Liver (tissue), 9 donors: ENCODE data around the gene TUBB4A. TPM values are rescaled to one million over a fixed set of nuclear protein-coding genes. Genes with fewer than 3 reads are reported as not detected.

Source experiments
- DNase-seq: peaks from one replicate; pipeline ENCODE4 v3.0.0-alpha.2; 2017; ENCODE audit warnings: low spot score
- H3K27ac ChIP-seq, 2 donors: one replicate each; pipeline ENCODE4 v1.7.0; 2013; ENCODE audit warnings: inconsistent platforms in 2 of 2, low read length in 2 of 2, control low read depth in 1 of 2, low read depth in 1 of 2, mild to moderate bottlenecking in 1 of 2
- H3K27me3 ChIP-seq, 4 donors: one replicate each; pipeline versions ENCODE4 v1.6.1 to v1.7.0; 2013; ENCODE audit warnings: low read length in 3 of 4, inconsistent platforms in 1 of 4, mild to moderate bottlenecking in 1 of 4, moderate library complexity in 1 of 4; ENCODE audit not compliant: control insufficient read depth in 4 of 4, insufficient read depth in 4 of 4
- H3K36me3 ChIP-seq, 4 donors: one replicate each; pipeline versions ENCODE4 v1.6.1 to v1.7.0; 2013; ENCODE audit warnings: low read length in 3 of 4, mild to moderate bottlenecking in 3 of 4, low read depth in 1 of 4, moderate library complexity in 1 of 4; ENCODE audit not compliant: control insufficient read depth in 4 of 4, insufficient read depth in 3 of 4
- H3K4me1 ChIP-seq, 4 donors: one replicate each; pipeline versions ENCODE4 v1.6.1 to v1.7.0; 2013; ENCODE audit warnings: low read length in 3 of 4, mild to moderate bottlenecking in 3 of 4, moderate library complexity in 1 of 4; ENCODE audit not compliant: control insufficient read depth in 4 of 4, insufficient read depth in 4 of 4
- H3K4me3 ChIP-seq, 3 donors: one replicate each; pipeline versions ENCODE4 v1.6.1 to v1.7.0; 2013; ENCODE audit warnings: low read length in 3 of 3, control low read depth in 1 of 3, low read depth in 1 of 3, mild to moderate bottlenecking in 1 of 3
- H3K9ac ChIP-seq, 2 donors: one replicate each; pipeline ENCODE4 v1.7.0; 2013; ENCODE audit warnings: low read length in 2 of 2, mild to moderate bottlenecking in 2 of 2, moderate library complexity in 2 of 2, control low read depth in 1 of 2, low read depth in 1 of 2
- H3K9me3 ChIP-seq, 4 donors: one replicate each; pipeline versions ENCODE4 v1.6.1 to v1.7.0; 2013; ENCODE audit warnings: low read length in 3 of 4; ENCODE audit not compliant: control insufficient read depth in 4 of 4
- EGR1 ChIP-seq, 2 donors: IDR thresholded peaks; 2 replicates each; pipeline ENCODE4 v1.6.1; 2016 to 2018; ENCODE audit warnings: antibody characterized with exemption in 2 of 2, low read depth in 2 of 2
- FOXA1 ChIP-seq: IDR thresholded peaks from 2 replicates; pipeline ENCODE4 v1.6.1; 2016; ENCODE audit warnings: antibody characterized with exemption
- FOXA2 ChIP-seq: IDR thresholded peaks from 2 replicates; pipeline ENCODE4 v1.6.1; 2016; ENCODE audit warnings: antibody characterized with exemption
- HNF4A ChIP-seq, 2 donors: conservative IDR thresholded peaks; 2 replicates each; pipeline ENCODE4 v1.6.1; 2016; ENCODE audit warnings: antibody characterized with exemption in 2 of 2, mild to moderate bottlenecking in 2 of 2
- HNF4G ChIP-seq: IDR thresholded peaks from 2 replicates; pipeline ENCODE4 v1.6.1; 2016; ENCODE audit warnings: antibody characterized with exemption
- JUND ChIP-seq, 2 donors: IDR thresholded peaks; 2 replicates each; pipeline ENCODE4 v1.6.1; 2016; ENCODE audit warnings: antibody characterized with exemption in 2 of 2
- NR2F2 ChIP-seq: IDR thresholded peaks from 2 replicates; pipeline ENCODE4 v1.6.1; 2016; ENCODE audit warnings: antibody characterized with exemption
- RAD21 ChIP-seq, 2 donors: IDR thresholded peaks; 2 replicates each; pipeline ENCODE4 v1.6.1; 2016; ENCODE audit warnings: antibody characterized with exemption in 2 of 2, mild to moderate bottlenecking in 2 of 2
- RXRA ChIP-seq, 2 donors: IDR thresholded peaks; 2 replicates each; pipeline ENCODE4 v1.6.1; 2017 to 2018; ENCODE audit warnings: antibody characterized with exemption in 2 of 2, mild to moderate bottlenecking in 1 of 2
- SP1 ChIP-seq: IDR thresholded peaks from 2 replicates; pipeline ENCODE4 v1.6.1; 2018; ENCODE audit warnings: antibody characterized with exemption, mild to moderate bottlenecking
- TAF1 ChIP-seq: conservative IDR thresholded peaks from 2 replicates; pipeline ENCODE4 v1.6.1; 2016; ENCODE audit warnings: antibody characterized with exemption, mild to moderate bottlenecking
- YY1 ChIP-seq: IDR thresholded peaks from 2 replicates; pipeline ENCODE4 v1.6.1; 2016; ENCODE audit warnings: antibody characterized with exemption, mild to moderate bottlenecking
- WGBS: extraction: QIAGEN DNeasy Blood & Tissue Kit; methylation state at CpG from one replicate; pipeline ENCODE4 v1.1.7; 2013; 5-methylcytosine and 5-hydroxymethylcytosine counted together
- polyA plus RNA-seq, 2 donors: library from polyadenylated mRNA; stranded (reverse) in 1 of 2; unstranded in 1 of 2; fragments of 200-250 nt in 1 of 2; fragments of >200 nt in 1 of 2; fragmentation: Nextera tagmentation in 1 of 2; extraction: Ambion mirVana in 1 of 2; gene quantifications; one replicate each; pipeline versions ENCODE4 v1.2.1 to v1.2.3, GENCODE V29; 2013 to 2015
- total RNA-seq, 2 donors: library from RNA; depleted of rRNA; stranded (reverse); fragments of >200 nt; gene quantifications; one replicate each; pipeline ENCODE4 v1.2.3, GENCODE V29; 2014
- TF ChIP-seq, protein P1 (sequence below): fragments of 150-350 bp; IDR thresholded peaks from 2 replicates; pipeline ENCODE4 v1.5.1; 2017; ENCODE audit warnings: improper control_type of control experiment, low read depth, low read length; ENCODE audit not compliant: missing input control
- TF ChIP-seq, protein P2 (sequence below): IDR thresholded peaks from 2 replicates; pipeline ENCODE4 v1.6.1; 2016; ENCODE audit warnings: antibody characterized with exemption
- TF ChIP-seq, protein P3 (sequence below): IDR thresholded peaks from 2 replicates; pipeline ENCODE4 v1.6.1; 2016; ENCODE audit warnings: antibody characterized with exemption
- TF ChIP-seq, protein P4 (sequence below): IDR thresholded peaks from 2 replicates; pipeline ENCODE4 v1.6.1; 2016; ENCODE audit warnings: antibody characterized with exemption, mild to moderate bottlenecking
- donor health status: healthy.
- donor health status: healthy.
- donor health status: healthy.
- donor health status: healthy.
- donor health status: healthy.

Gene TUBB4A
- total and polyA plus RNA-seq, 4 donors = 0.25 to 1.9 (median 0.96) TPM

DNA sequence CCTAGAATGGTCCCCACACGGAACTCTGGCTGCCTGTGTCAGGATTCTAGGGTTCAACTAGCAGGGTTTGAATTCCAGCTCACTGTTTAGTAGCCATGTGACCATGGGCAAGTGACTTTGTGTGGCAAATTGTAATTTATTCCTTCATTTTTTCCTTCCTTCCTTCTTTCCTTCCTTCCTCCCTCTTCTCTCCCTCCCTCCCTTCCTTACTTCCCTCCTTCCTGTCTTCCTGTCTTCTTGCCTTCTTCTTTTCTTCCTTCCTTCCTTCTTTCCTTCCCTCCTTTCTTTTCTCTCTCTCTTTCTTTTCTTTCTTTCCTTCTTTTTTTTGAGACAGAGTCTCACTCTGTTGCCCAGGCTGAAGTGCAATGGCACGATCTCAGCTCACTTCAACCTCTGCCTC, 12.0 kb downstream of the TUBB4A start (continued):
- TF ChIP-seq, protein P1, sequence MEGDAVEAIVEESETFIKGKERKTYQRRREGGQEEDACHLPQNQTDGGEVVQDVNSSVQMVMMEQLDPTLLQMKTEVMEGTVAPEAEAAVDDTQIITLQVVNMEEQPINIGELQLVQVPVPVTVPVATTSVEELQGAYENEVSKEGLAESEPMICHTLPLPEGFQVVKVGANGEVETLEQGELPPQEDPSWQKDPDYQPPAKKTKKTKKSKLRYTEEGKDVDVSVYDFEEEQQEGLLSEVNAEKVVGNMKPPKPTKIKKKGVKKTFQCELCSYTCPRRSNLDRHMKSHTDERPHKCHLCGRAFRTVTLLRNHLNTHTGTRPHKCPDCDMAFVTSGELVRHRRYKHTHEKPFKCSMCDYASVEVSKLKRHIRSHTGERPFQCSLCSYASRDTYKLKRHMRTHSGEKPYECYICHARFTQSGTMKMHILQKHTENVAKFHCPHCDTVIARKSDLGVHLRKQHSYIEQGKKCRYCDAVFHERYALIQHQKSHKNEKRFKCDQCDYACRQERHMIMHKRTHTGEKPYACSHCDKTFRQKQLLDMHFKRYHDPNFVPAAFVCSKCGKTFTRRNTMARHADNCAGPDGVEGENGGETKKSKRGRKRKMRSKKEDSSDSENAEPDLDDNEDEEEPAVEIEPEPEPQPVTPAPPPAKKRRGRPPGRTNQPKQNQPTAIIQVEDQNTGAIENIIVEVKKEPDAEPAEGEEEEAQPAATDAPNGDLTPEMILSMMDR = no peak
- TF ChIP-seq, protein P2, sequence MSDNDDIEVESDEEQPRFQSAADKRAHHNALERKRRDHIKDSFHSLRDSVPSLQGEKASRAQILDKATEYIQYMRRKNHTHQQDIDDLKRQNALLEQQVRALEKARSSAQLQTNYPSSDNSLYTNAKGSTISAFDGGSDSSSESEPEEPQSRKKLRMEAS = no peak
- no peak for TF ChIP-seq RXRA (IDR thresholded peaks at IDR 0.05)
- TF ChIP-seq, protein P3, sequence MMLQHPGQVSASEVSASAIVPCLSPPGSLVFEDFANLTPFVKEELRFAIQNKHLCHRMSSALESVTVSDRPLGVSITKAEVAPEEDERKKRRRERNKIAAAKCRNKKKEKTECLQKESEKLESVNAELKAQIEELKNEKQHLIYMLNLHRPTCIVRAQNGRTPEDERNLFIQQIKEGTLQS = no peak
- TF ChIP-seq NR2F2 = no peak

DNA sequence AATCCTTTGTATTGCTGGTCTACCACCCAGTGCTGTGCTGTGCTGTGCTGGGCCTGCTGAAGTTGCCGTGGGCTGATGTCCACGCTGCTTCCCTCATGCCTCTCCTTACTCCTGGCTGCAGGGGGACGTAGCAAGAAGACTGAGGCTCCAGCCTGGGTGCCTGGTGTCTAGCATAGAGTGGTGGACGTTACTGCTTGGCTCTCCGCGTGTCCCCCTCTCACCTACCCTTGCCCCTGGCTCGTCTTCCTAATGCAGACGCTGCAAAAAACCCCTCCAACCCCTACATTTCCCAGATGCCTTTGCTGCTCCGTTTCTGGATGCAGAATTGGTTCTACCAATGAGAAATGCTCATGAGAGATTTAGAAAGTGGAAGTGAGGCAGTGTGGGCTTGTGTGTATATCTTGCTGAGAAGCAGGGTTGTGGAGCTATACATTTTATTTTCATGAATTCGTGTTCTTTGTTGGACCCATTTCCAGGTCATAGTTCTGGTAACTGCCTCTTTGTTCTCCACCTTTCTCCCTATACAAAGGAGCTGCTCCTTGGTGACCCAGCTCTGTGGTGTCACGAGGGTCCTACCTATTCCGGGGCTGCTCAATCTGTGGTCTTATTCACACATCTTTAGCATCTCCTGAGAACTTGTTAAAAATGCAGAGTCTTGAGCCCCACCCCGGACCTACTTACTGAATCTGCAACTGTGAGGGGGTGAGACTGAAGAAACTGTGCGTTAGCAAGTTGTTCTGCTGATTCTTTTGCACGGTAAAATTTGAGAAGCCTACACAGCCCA, 12.6 kb downstream of the TUBB4A start:
- H3K36me3 ChIP-seq = no peaks in the 10 kb centered on the region
- peaks cover 0 to 11% (median 6%) of the 10 kb centered on the region in 4 donors for H3K9me3 ChIP-seq
- TF ChIP-seq YY1 = no peak
- no peak for TF ChIP-seq FOXA1
- TF ChIP-seq TAF1 = no peak
- TF ChIP-seq, protein P2 = no peak
- 48% methylated on average over 15 of the region's 15 CpGs for WGBS
- no peak for DNase-seq
- H3K9ac ChIP-seq = no peak overlapping the region
- no peaks in the 10 kb centered on the region for H3K27me3 ChIP-seq
- H3K4me1 ChIP-seq = no peaks in the 10 kb centered on the region
- no peak overlapping the region for H3K27ac ChIP-seq
- H3K4me3 ChIP-seq = no peak overlapping the region

DNA sequence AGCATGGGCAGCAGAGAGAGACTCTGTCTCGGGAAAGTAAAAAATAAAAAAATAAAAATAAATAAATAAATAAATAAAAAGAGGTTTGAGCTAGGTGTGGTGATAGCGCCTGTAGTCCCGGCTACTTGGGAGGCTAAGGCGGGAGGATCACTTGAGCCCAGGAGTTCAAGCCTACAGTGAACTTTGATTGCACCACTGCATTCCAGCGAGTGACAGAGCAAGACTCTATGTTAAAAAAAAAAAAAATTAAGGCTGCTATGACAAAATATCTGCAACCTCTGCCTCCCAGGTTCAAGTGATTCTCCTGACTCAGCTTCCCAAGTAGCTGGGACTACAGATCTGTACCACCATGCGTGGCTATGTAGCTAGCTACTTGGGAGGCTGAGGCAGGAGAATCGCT, 17.3 kb downstream of the TUBB4A start:
- no peaks in the 10 kb centered on the region for H3K36me3 ChIP-seq
- H3K4me3 ChIP-seq = no peak overlapping the region
- H3K27me3 ChIP-seq = no peaks in the 10 kb centered on the region
- H3K9ac ChIP-seq = no peak overlapping the region
- H3K4me1 ChIP-seq = peaks cover 0 to 3% (median 0%) of the 10 kb centered on the region in 4 donors
- H3K9me3 ChIP-seq = no peaks in the 10 kb centered on the region
- H3K27ac ChIP-seq = no peak overlapping the region
- 91% methylated on average over 7 of the region's 7 CpGs for WGBS
- no peak for TF ChIP-seq RXRA (IDR thresholded peaks at IDR 0.05)
- TF ChIP-seq, protein P4, sequence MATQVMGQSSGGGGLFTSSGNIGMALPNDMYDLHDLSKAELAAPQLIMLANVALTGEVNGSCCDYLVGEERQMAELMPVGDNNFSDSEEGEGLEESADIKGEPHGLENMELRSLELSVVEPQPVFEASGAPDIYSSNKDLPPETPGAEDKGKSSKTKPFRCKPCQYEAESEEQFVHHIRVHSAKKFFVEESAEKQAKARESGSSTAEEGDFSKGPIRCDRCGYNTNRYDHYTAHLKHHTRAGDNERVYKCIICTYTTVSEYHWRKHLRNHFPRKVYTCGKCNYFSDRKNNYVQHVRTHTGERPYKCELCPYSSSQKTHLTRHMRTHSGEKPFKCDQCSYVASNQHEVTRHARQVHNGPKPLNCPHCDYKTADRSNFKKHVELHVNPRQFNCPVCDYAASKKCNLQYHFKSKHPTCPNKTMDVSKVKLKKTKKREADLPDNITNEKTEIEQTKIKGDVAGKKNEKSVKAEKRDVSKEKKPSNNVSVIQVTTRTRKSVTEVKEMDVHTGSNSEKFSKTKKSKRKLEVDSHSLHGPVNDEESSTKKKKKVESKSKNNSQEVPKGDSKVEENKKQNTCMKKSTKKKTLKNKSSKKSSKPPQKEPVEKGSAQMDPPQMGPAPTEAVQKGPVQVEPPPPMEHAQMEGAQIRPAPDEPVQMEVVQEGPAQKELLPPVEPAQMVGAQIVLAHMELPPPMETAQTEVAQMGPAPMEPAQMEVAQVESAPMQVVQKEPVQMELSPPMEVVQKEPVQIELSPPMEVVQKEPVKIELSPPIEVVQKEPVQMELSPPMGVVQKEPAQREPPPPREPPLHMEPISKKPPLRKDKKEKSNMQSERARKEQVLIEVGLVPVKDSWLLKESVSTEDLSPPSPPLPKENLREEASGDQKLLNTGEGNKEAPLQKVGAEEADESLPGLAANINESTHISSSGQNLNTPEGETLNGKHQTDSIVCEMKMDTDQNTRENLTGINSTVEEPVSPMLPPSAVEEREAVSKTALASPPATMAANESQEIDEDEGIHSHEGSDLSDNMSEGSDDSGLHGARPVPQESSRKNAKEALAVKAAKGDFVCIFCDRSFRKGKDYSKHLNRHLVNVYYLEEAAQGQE = no peak
- TF ChIP-seq FOXA1 = no peak
- TF ChIP-seq SP1 = no peak
- TF ChIP-seq, protein P1 = no peak
- TF ChIP-seq, protein P2 = no peak
- TF ChIP-seq, protein P3 = no peak
- TF ChIP-seq HNF4A (conservative IDR thresholded peaks at IDR 0.05) = no peak
- no peak for TF ChIP-seq YY1
- TF ChIP-seq EGR1 (IDR thresholded peaks at IDR 0.05; ENCODE audit: low read depth in 2 of 2) = no peak
- TF ChIP-seq TAF1 = no peak
- TF ChIP-seq HNF4G = no peak
- no peak for TF ChIP-seq NR2F2
- no peak for TF ChIP-seq FOXA2
- no peak for TF ChIP-seq JUND (IDR thresholded peaks at IDR 0.05)
- no peak for TF ChIP-seq RAD21 (IDR thresholded peaks at IDR 0.05)
- no peak for DNase-seq
